Dedifferentiated amniotic fluid mesenchymal stem cell (primary cell): ENCODE measurements around the gene DENND6A.
"Not testable (repeated sequence)": the region's sequence is repeated elsewhere in the genome, so short reads cannot be mapped to it uniquely, and the experiment has no call there.

Experiments used
- DNase-seq: peaks from one replicate; pipeline ENCODE4 v3.0.0-alpha.2; 2016; ENCODE audit errors: extremely low spot score

The DENND6A gene

GRCh38 chr3:57696801-57697321 lies 4.0 kb upstream of the DENND6A start:
- peak; percentile 34 for DNase-seq

GRCh38 chr3:57694146-57694545 lies 1.3 kb upstream of the DENND6A start:
- no peak for DNase-seq

GRCh38 chr3:57692133-57692395 lies 813 bp downstream of the DENND6A start:
- DNase-seq: not testable (repeated sequence)

- no peak for DNase-seq
Measured at GRCh38 chr3:57691411-57692132, 1.3 kb downstream of the DENND6A start.

GRCh38 chr3:57689367-57690053 lies 3.4 kb downstream of the DENND6A start:
- DNase-seq: no peak

- DNase-seq: no peak
Measured at GRCh38 chr3:57688291-57688690, 4.6 kb downstream of the DENND6A start.

GRCh38 chr3:57683286-57683685 lies 9.6 kb downstream of the DENND6A start:
- no peak for DNase-seq

GRCh38 chr3:57682284-57682683 lies 10.6 kb downstream of the DENND6A start:
- DNase-seq: no peak

GRCh38 chr3:57681691-57682090 lies 11.2 kb downstream of the DENND6A start:
- DNase-seq: no peak

GRCh38 chr3:57680046-57680445 lies 12.8 kb downstream of the DENND6A start:
- no peak for DNase-seq

GRCh38 chr3:57675530-57675929 lies 17.3 kb downstream of the DENND6A start:
- DNase-seq: no peak

- no peak for DNase-seq
Measured at GRCh38 chr3:57673156-57673555, 19.7 kb downstream of the DENND6A start.

- DNase-seq: no peak
Measured at GRCh38 chr3:57670543-57670942, 22.3 kb downstream of the DENND6A start.

- DNase-seq: no peak
Measured at GRCh38 chr3:57661404-57661803, 31.5 kb downstream of the DENND6A start.

- DNase-seq: no peak
Measured at GRCh38 chr3:57659806-57660439, 33.0 kb downstream of the DENND6A start.

GRCh38 chr3:57659004-57659673 lies 33.7 kb downstream of the DENND6A start:
- DNase-seq: no peak

- no peak for DNase-seq
Measured at GRCh38 chr3:57658536-57658935, 34.3 kb downstream of the DENND6A start.

GRCh38 chr3:57655727-57656126 lies 37.1 kb downstream of the DENND6A start:
- DNase-seq: no peak

GRCh38 chr3:57654267-57654666 lies 38.6 kb downstream of the DENND6A start:
- DNase-seq: no peak

GRCh38 chr3:57652203-57652602 lies 40.7 kb downstream of the DENND6A start:
- DNase-seq: no peak

- no peak for DNase-seq
Measured at GRCh38 chr3:57647292-57647940, 45.5 kb downstream of the DENND6A start.

GRCh38 chr3:57646723-57647122 lies 46.2 kb downstream of the DENND6A start:
- DNase-seq: peak; percentile 53
